Suprapubic skin (tissue), 3 donors: ENCODE measurements around the gene SUPT7L.

Experiments used
- POLR2AphosphoS5 ChIP-seq, 3 donors: sonication (generic); formaldehyde crosslinking; IDR thresholded peaks; one replicate each; pipeline ENCODE4 v1.6.1; 2017; ENCODE audit warnings: antibody characterized with exemption in 3 of 3
- TF ChIP-seq, protein P1 (sequence below), 2 donors: fragments of 200-600 bp in 1 of 2; fragments of 450-650 bp in 1 of 2; sonication (generic) in 1 of 2; IDR thresholded peaks; one replicate each; pipeline ENCODE4 v1.5.1; 2016 to 2019; ENCODE audit warnings: antibody characterized with exemption in 2 of 2, mild to moderate bottlenecking in 1 of 2, moderate library complexity in 1 of 2

DNA sequence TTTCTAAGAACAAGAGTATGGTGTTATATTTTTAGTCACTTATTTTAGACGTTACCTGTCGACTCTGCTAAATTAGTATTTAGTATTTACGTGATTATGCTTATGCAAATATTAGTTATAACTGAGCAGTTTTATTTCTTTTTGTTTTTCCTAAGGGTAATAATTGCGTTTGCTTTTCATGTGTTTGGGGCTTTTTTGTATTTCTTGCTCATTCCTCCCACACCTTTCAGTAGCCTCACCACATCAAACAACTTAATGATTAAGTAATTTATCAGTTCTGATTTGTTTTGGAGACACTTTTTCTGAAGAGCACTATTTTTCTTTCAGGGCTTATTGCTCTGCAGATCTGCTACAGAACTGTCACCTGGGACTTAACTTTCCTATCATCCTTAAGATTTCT, 7.8 kb upstream of the SUPT7L start:
- no peak for TF ChIP-seq POLR2AphosphoS5 (IDR thresholded peaks at IDR 0.05)
- TF ChIP-seq, protein P1, sequence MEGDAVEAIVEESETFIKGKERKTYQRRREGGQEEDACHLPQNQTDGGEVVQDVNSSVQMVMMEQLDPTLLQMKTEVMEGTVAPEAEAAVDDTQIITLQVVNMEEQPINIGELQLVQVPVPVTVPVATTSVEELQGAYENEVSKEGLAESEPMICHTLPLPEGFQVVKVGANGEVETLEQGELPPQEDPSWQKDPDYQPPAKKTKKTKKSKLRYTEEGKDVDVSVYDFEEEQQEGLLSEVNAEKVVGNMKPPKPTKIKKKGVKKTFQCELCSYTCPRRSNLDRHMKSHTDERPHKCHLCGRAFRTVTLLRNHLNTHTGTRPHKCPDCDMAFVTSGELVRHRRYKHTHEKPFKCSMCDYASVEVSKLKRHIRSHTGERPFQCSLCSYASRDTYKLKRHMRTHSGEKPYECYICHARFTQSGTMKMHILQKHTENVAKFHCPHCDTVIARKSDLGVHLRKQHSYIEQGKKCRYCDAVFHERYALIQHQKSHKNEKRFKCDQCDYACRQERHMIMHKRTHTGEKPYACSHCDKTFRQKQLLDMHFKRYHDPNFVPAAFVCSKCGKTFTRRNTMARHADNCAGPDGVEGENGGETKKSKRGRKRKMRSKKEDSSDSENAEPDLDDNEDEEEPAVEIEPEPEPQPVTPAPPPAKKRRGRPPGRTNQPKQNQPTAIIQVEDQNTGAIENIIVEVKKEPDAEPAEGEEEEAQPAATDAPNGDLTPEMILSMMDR (IDR thresholded peaks at IDR 0.05) = no peak
